Naive thymus-derived CD4-positive, alpha-beta T cell (primary cell): ENCODE measurements around the gene POMGNT2. TPM values are rescaled to one million over a fixed set of nuclear protein-coding genes. Genes with fewer than 3 reads are reported as not detected.

Experiments used
- ATAC-seq: fragments of 150-1000 bp; cut with Tn5 transposase; 2 replicates; pipeline ENCODE4 v1.10.0; 2021; ENCODE audit warnings: mild to moderate bottlenecking, moderate library complexity
- CTCF ChIA-PET: fragments of 350-600 bp; sonication (Branson Sonifier 250); formaldehyde crosslinking; loops from one replicate; lab custom pipeline; 2021; ENCODE audit warnings: antibody characterized with exemption; lab: Charles Lee
- POLR2A ChIA-PET: fragments of 350-600 bp; sonication (Branson Sonifier 250); formaldehyde crosslinking; loops from one replicate; lab custom pipeline; 2021; ENCODE audit warnings: antibody characterized with exemption, inconsistent platforms; lab: Charles Lee
- DNase-seq, 9 donors: peaks; one replicate each; pipeline versions ENCODE4 v3.0.0 to v3.0.0-alpha.2; 2020 to 2022; ENCODE audit warnings: mixed read lengths in 1 of 9
- H3K27ac ChIP-seq: one replicate; pipeline ENCODE4 v1.7.0; 2013; ENCODE audit warnings: mild to moderate bottlenecking, low read depth, low read length, moderate library complexity
- H3K27me3 ChIP-seq, 2 donors: one replicate each; pipeline ENCODE4 v1.7.0; 2013; ENCODE audit warnings: low read length in 2 of 2, mild to moderate bottlenecking in 2 of 2, moderate library complexity in 2 of 2; ENCODE audit not compliant: control insufficient read depth in 2 of 2, insufficient read depth in 2 of 2
- H3K36me3 ChIP-seq, 3 experiments: 1 replicate in 2 of 3; 2 replicates in 1 of 3; pipeline ENCODE4 v1.7.0; 2013; ENCODE audit warnings: low read length in 3 of 3, mild to moderate bottlenecking in 3 of 3, moderate library complexity in 1 of 3; ENCODE audit not compliant: insufficient read depth in 3 of 3, control insufficient read depth in 2 of 3
- H3K4me1 ChIP-seq, 2 donors: one replicate each; pipeline ENCODE4 v1.7.0; 2013; ENCODE audit warnings: low read length in 2 of 2, mild to moderate bottlenecking in 2 of 2, moderate library complexity in 1 of 2; ENCODE audit not compliant: control insufficient read depth in 2 of 2, insufficient read depth in 2 of 2
- H3K4me3 ChIP-seq: 2 replicates; pipeline ENCODE4 v1.7.0; 2013; ENCODE audit warnings: mild to moderate bottlenecking, low read length
- H3K9me3 ChIP-seq, 3 experiments: 1 replicate in 2 of 3; 2 replicates in 1 of 3; pipeline ENCODE4 v1.7.0; 2013; ENCODE audit warnings: low read length in 3 of 3; ENCODE audit not compliant: control insufficient read depth in 2 of 3
- H3K27ac Mint-ChIP-seq, 9 donors: one replicate each; pipeline ENCODE4 v1.8.0; 2020 to 2022; ENCODE audit warnings: mixed read lengths in 9 of 9, mild to moderate bottlenecking in 8 of 9, moderate library complexity in 5 of 9, inconsistent platforms in 2 of 9
- H3K27me3 Mint-ChIP-seq, 5 donors: one replicate each; pipeline ENCODE4 v1.8.0; 2021 to 2022; ENCODE audit warnings: mixed read lengths in 5 of 5, mild to moderate bottlenecking in 1 of 5
- H3K36me3 Mint-ChIP-seq, 5 donors: one replicate each; pipeline ENCODE4 v1.8.0; 2020 to 2022; ENCODE audit warnings: mixed read lengths in 5 of 5, mild to moderate bottlenecking in 3 of 5, inconsistent platforms in 1 of 5
- H3K4me1 Mint-ChIP-seq, 7 donors: one replicate each; pipeline ENCODE4 v1.8.0; 2020 to 2022; ENCODE audit warnings: mixed read lengths in 7 of 7, mild to moderate bottlenecking in 3 of 7, inconsistent platforms in 1 of 7
- H3K4me3 Mint-ChIP-seq, 10 donors: one replicate each; pipeline ENCODE4 v1.8.0; 2020 to 2022; ENCODE audit warnings: mild to moderate bottlenecking in 10 of 10, mixed read lengths in 10 of 10, moderate library complexity in 6 of 10, inconsistent platforms in 2 of 10
- H3K9me3 Mint-ChIP-seq, 11 donors: one replicate each; pipeline ENCODE4 v1.8.0; 2020 to 2022; ENCODE audit warnings: mixed read lengths in 11 of 11, mild to moderate bottlenecking in 4 of 11, inconsistent platforms in 1 of 11, moderate library complexity in 1 of 11
- intact Hi-C, 2 donors: fragments of 100-400 bp; cut with micrococcal nuclease; formaldehyde crosslinking; loops; one replicate each; pipeline ENCODE4 v1.15.1; 2023
- polyA plus RNA-seq, 2 donors: library from polyadenylated mRNA; unstranded; fragments of 300-500 nt; fragmentation: Illumina TruSeq; gene quantifications; one replicate each; pipeline ENCODE4 v1.2.3, GENCODE V29; 2021
- total RNA-seq, 6 experiments: library from RNA in 5 of 6; stranded (reverse) in 5 of 6; gene quantifications; 1 replicate in 5 of 6; 2 replicates in 1 of 6; pipeline ENCODE4 v1.2.3 and lab custom pipeline; 2021 to 2026

The POMGNT2 gene
- total and polyA plus RNA-seq, 7 experiments from 2014 or later: 3.5 to 11.0 (median 7.3) TPM

GRCh38 chr3:43032646-43033628 is 72.9 kb downstream of the POMGNT2 start:
- Histone ChIP-seq H3K27me3 (no peaks in the 10 kb centered on the region), H3K9me3 (no peaks in the 10 kb centered on the region), H3K4me1 (peaks cover 0 to 16% of the 10 kb centered on the region in 2 donors), H3K4me3 (no peak overlapping the region), H3K36me3 (no peaks in the 10 kb centered on the region), H3K27ac (no peak overlapping the region)
- no peaks in the 10 kb centered on the region for H3K36me3 Mint-ChIP-seq
- no peak overlapping the region for H3K4me3 Mint-ChIP-seq
- no peak overlapping the region for H3K27ac Mint-ChIP-seq
- CTCF ChIA-PET: no interaction called here
- intact Hi-C loops: no loop called here
- POLR2A ChIA-PET: interaction anchor here (0.7 kb wide), 1 partner anchor 9 kb away, joined by 4 read pairs; no protein-coding TSS in a partner anchor
- H3K9me3 Mint-ChIP-seq: peaks cover 0 to 4% (median 0%) of the 10 kb centered on the region in 11 donors
- peaks cover 0 to 38% (median 26%) of the 10 kb centered on the region in 7 donors for H3K4me1 Mint-ChIP-seq
- ATAC-seq (no peak), DNase-seq (no peak)
- no peaks in the 10 kb centered on the region for H3K27me3 Mint-ChIP-seq

- H3K9me3 ChIP-seq: no peaks in the 10 kb centered on the region
- H3K4me3 ChIP-seq: no peak overlapping the region
- no peaks in the 10 kb centered on the region for H3K36me3 Mint-ChIP-seq
- H3K4me1 ChIP-seq: peaks cover 0 to 12% of the 10 kb centered on the region in 2 donors
- no peaks in the 10 kb centered on the region for H3K27me3 Mint-ChIP-seq
- CTCF ChIA-PET: no interaction called here
- peaks cover 0 to 5% (median 0%) of the 10 kb centered on the region in 11 donors for H3K9me3 Mint-ChIP-seq
- no peaks in the 10 kb centered on the region for H3K36me3 ChIP-seq
- ATAC-seq: no peak
- no peak for DNase-seq
- no peaks in the 10 kb centered on the region for H3K27me3 ChIP-seq
- no peak overlapping the region for H3K4me3 Mint-ChIP-seq
- intact Hi-C loops: no loop called here
- no peak overlapping the region for H3K27ac Mint-ChIP-seq
- peaks cover 0 to 36% (median 30%) of the 10 kb centered on the region in 7 donors for H3K4me1 Mint-ChIP-seq
- no peak overlapping the region for H3K27ac ChIP-seq
- POLR2A ChIA-PET: interaction anchor here (0.6 kb wide), 1 partner anchor 108 kb away, joined by 4 read pairs; no protein-coding TSS in a partner anchor
Measured at GRCh38 chr3:43031889-43032545, 73.9 kb downstream of the POMGNT2 start.

- H3K4me1 Mint-ChIP-seq: peaks cover 0 to 36% (median 33%) of the 10 kb centered on the region in 7 donors
- no peak overlapping the region for H3K27ac Mint-ChIP-seq
- no peaks in the 10 kb centered on the region for H3K36me3 Mint-ChIP-seq
- Histone ChIP-seq H3K4me3 (no peak overlapping the region), H3K4me1 (peaks cover 0 to 7% of the 10 kb centered on the region in 2 donors), H3K36me3 (no peaks in the 10 kb centered on the region), H3K27ac (no peak overlapping the region), H3K27me3 (no peaks in the 10 kb centered on the region), H3K9me3 (no peaks in the 10 kb centered on the region)
- peaks cover 0 to 6% (median 0%) of the 10 kb centered on the region in 11 donors for H3K9me3 Mint-ChIP-seq
- intact Hi-C loops: no loop called here
- peaks cover 0 to 1% (median 0%) of the 10 kb centered on the region in 5 donors for H3K27me3 Mint-ChIP-seq
- H3K4me3 Mint-ChIP-seq: no peak overlapping the region
- ChIA-PET POLR2A (no interaction called here), CTCF (no interaction called here)
- DNase-seq (no peak), ATAC-seq (peak; percentile 12)
Measured at GRCh38 chr3:43031485-43031884, 74.4 kb downstream of the POMGNT2 start.

- no peaks in the 10 kb centered on the region for H3K36me3 ChIP-seq
- no peaks in the 10 kb centered on the region for H3K27me3 ChIP-seq
- peak overlapping the region in 4 of 9 donors; percentile 8 to 25 (median 14) for H3K27ac Mint-ChIP-seq
- no peak overlapping the region for H3K4me3 ChIP-seq
- H3K4me3 Mint-ChIP-seq: peak overlapping the region in 2 of 10 donors; percentile 8 to 21
- peaks cover 0 to 6% (median 0%) of the 10 kb centered on the region in 11 donors for H3K9me3 Mint-ChIP-seq
- peaks cover 1 to 10% of the 10 kb centered on the region in 2 donors for H3K4me1 ChIP-seq
- ChIA-PET CTCF (no interaction called here), POLR2A (no interaction called here)
- DNase-seq (no peak), ATAC-seq (no peak)
- H3K36me3 Mint-ChIP-seq: no peaks in the 10 kb centered on the region
- peaks cover 0 to 6% (median 0%) of the 10 kb centered on the region in 5 donors for H3K27me3 Mint-ChIP-seq
- no peaks in the 10 kb centered on the region for H3K9me3 ChIP-seq
- intact Hi-C loops: no loop called here
- H3K27ac ChIP-seq: no peak overlapping the region
- peaks cover 0 to 47% (median 36%) of the 10 kb centered on the region in 7 donors for H3K4me1 Mint-ChIP-seq
Measured at GRCh38 chr3:43030162-43030935, 75.5 kb downstream of the POMGNT2 start.

Other genes starting within 250 kb of the POMGNT2 start
- gene CYP8B1, start 230.2 kb downstream of the POMGNT2 start, total RNA-seq: not detected
- gene CYP8B1, start 230.2 kb downstream of the POMGNT2 start, polyA plus RNA-seq: not detected
- 10 to 100 TPM in 1 of 5 experiments, 1 to 10 TPM in 3, under 1 TPM in 1; 0.12 to 10.4 (median 5.6) TPM for gene ZNF662, start 199.9 kb downstream of the POMGNT2 start, total RNA-seq
- under 1 TPM; 0.15 to 0.43 TPM for gene ZNF662, start 199.9 kb downstream of the POMGNT2 start, polyA plus RNA-seq
- under 1 TPM in 2 of 5 experiments, not detected in 3; 0.20 to 0.24 TPM for gene GASK1A, start 126.8 kb downstream of the POMGNT2 start, total RNA-seq
- gene GASK1A, start 126.8 kb downstream of the POMGNT2 start, polyA plus RNA-seq: under 1 TPM in 1 of 2 donors, not detected in 1; 0.21 TPM
- gene SNRK, start 180.5 kb upstream of the POMGNT2 start, total RNA-seq: 100 to 1,000 TPM in 4 of 5 experiments, 10 to 100 TPM in 1; 71.9 to 176 (median 146) TPM
- 10 to 100 TPM; 63.4 to 66.2 TPM for gene SNRK, start 180.5 kb upstream of the POMGNT2 start, polyA plus RNA-seq